ENCODE results near the gene FAM72C.
"Not testable (repeated sequence)": the region's sequence is repeated elsewhere in the genome, so short reads cannot be mapped to it uniquely, and the experiment has no call there.

DNA sequence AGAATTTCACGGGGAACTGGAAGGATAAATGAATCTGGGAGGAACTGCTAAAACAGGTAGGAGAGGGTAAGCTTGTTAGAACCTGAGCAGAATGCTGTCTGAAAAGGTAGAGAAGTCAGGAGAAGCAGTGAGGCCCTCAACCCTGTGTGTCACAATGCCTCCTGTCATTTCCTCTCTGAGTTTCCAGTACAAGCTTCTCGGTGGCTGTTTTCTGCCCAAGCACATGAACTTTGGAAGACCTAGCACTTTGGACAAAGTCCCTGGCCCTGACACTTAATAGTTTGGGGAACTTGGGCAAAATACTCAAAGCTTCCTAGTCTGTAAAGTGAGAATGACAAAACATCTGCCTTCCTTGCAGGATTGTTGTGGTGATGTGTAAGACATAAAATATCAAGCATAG is 52.7 kb downstream of the FAM72C start:
- TF ChIP-seq POLR2A, MAFK, SMC3 (IDR thresholded peaks at IDR 0.05; ENCODE audit: low read depth, low read length): not testable (repeated sequence)
- TF ChIP-seq, protein P1, sequence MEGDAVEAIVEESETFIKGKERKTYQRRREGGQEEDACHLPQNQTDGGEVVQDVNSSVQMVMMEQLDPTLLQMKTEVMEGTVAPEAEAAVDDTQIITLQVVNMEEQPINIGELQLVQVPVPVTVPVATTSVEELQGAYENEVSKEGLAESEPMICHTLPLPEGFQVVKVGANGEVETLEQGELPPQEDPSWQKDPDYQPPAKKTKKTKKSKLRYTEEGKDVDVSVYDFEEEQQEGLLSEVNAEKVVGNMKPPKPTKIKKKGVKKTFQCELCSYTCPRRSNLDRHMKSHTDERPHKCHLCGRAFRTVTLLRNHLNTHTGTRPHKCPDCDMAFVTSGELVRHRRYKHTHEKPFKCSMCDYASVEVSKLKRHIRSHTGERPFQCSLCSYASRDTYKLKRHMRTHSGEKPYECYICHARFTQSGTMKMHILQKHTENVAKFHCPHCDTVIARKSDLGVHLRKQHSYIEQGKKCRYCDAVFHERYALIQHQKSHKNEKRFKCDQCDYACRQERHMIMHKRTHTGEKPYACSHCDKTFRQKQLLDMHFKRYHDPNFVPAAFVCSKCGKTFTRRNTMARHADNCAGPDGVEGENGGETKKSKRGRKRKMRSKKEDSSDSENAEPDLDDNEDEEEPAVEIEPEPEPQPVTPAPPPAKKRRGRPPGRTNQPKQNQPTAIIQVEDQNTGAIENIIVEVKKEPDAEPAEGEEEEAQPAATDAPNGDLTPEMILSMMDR (conservative IDR thresholded peaks at IDR 0.05; ENCODE audit: low read depth, low read length) = not testable (repeated sequence)
- TF ChIP-seq, protein P2, sequence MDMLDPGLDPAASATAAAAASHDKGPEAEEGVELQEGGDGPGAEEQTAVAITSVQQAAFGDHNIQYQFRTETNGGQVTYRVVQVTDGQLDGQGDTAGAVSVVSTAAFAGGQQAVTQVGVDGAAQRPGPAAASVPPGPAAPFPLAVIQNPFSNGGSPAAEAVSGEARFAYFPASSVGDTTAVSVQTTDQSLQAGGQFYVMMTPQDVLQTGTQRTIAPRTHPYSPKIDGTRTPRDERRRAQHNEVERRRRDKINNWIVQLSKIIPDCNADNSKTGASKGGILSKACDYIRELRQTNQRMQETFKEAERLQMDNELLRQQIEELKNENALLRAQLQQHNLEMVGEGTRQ (IDR thresholded peaks at IDR 0.05; ENCODE audit: low read depth, low read length) = not testable (repeated sequence)
